NCI-H460 (cell line): ENCODE results near the gene SMPD1. TPM values are rescaled to one million over a fixed set of nuclear protein-coding genes. Genes with fewer than 3 reads are reported as not detected.

ENCODE experiments used
- DNase-seq: peaks from one replicate; pipeline ENCODE4 v3.0.0-alpha.2; 2016; ENCODE audit warnings: low read depth; ENCODE audit errors: extremely low read depth
- polyA plus RNA-seq: library from polyadenylated mRNA; depleted of rRNA; stranded (reverse); fragments of >200 nt; gene quantifications from 2 replicates; pipeline ENCODE4 v1.2.3, GENCODE V29; 2014; cell fraction: nucleus; rRNA removed
- total RNA-seq: library from RNA; depleted of rRNA; stranded (reverse); fragments of >200 nt; shearing (Covaris generic); gene quantifications from 2 replicates; pipeline ENCODE4 v1.2.3, GENCODE V29; 2014; rRNA removed

The SMPD1 gene
- 6.4 and 7.4 TPM in 2 replicates for total RNA-seq
- polyA plus RNA-seq: 7.0 and 16.1 TPM in 2 replicates

DNA sequence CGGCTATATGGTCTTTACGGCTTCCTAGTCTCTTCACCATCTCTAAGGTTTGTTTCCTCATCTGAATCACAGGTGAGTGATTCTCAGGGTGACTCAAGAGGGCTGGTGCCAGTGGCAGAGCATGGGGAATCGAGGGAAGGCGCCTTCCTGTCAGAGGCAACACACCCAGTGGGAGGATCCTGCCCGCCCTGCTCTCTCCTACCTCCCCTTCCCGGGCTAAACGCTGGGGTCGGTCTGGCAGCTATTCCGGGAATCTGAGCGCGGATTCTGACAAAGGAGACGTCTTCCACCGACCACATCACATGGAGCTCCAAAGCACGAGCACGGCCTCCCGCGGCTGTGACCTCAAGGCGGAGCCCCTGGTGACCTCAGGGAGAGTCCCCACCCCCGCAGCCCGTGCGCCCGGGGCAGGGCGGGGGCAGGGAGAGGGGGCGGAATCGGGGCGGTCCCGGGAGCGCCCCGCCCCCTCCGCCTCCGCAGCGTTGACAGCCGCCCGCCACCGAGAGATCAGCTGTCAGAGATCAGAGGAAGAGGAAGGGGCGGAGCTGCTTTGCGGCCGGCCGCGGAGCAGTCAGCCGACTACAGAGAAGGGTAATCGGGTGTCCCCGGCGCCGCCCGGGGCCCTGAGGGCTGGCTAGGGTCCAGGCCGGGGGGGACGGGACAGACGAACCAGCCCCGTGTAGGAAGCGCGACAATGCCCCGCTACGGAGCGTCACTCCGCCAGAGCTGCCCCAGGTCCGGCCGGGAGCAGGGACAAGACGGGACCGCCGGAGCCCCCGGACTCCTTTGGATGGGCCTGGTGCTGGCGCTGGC, at the start of gene SMPD1:
Gene SMPD1, plus strand, starts transcription at position 570 of the 813 bp plus-strand sequence. Its CDS starts 125 bp downstream, at position 695.
- DNase-seq: peak; percentile 65

DNA sequence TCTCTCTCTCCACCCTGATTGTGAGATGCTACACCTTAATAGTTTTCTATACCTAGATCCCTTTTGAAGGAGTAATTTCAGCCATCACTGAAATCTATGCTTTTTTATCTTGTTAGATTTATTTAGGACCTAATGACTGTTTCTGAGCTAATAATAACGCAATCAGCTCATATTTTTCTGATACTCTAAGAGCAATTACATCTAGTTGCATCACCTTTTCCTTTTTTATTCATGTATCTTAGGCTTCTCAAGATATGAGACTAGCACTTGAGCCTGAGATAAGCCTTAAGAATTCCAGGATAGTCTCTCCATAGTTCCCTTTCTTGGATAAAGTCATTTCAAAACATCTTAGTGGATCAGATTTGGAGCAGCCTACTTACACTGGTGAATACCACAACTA, 44.9 kb upstream of the SMPD1 start:
- DNase-seq: no peak

DNA sequence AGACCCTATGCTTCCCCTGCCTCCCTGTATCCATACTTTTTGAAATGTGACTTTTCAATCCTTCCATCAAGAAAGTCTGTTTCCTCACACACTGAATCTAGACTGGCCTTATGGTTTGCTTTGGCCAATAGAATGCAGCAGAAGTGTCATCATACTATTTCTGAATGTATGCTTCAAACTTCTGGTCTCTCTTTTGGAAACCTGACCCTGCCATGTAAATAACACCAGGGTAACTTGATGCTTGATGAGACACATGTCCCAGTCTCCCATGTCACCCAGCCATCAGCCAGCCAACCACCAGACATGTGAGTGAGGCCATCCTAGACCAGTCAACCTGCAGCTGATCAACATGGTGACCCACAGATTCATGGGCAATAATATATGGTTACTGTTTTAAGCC, 40.2 kb upstream of the SMPD1 start:
- DNase-seq: no peak

DNA sequence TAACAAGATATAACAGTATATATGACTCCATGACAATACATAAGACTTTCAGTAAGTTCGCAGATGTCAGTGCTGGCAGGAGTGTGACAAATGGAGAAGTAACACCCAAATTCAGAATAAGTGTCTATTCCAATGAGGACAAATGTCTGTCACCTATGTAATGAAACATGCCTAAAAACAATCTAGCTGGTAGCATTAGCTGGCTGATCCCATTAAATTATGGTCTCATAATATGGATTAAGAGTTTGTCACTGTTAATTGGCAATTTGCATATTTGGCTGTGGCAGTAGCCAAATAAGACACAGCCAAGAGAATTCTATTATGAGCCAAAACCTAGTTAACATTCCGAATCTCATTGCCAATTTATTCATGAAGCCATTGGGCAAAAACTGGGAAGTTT, 39.8 kb upstream of the SMPD1 start:
- no peak for DNase-seq

DNA sequence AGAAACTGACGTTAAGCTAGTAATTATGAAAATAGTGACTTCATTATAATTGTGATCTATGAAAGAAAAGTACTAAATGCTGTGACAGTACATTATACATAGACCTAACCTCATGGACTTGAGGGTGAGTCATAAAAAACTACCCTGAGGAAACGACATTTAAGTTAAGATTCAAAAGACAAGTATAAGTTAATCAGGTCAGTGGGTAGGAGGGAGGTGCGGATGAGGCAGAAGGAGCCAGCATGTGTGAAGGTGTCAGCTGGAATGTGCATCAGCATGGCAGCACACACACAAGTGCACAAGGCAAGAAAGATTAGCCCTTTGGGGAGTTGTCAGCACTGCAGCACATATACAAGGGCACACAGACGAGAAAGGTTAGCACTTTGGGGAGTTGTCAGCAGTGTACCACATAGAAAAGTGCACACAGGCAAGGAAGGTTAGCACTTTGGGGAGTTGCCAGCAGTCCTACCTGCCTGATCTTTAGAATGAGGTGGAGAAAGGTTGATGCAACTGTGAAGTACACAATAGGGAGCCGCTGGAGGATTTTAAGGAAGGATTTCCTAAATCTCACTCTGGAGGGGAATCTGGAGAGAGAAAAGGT, 38.4 kb upstream of the SMPD1 start:
- no peak for DNase-seq

DNA sequence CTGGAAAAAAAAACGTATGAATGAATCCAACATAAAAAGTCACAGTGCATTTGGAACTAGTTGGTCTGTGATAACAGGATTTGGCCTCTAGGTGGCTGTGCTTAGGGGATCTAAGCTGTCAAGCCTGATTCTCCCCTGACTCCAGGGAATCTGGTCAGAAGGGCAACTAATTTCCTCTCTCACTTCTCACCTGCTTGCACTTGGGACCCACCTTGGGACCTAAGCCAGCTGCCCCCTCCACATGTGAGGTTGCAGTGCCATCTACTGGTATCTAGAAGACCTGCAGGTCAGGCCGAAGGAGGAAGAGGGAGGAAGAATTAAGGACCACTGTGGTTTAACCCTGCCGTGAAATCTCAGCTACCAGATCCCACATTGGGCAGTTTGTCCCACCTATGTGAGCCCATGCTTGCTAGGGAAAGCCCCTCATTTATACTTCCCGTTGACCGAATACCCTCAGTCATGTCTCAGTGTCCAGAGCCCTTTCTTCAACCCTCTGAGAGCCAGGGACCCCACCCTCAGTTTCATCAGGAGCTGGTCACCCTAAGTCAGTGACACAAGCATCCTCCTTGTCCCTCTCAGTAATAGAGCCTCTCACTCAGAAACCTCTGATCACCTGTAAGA, 36.8 kb upstream of the SMPD1 start:
- DNase-seq: peak; percentile 30

DNA sequence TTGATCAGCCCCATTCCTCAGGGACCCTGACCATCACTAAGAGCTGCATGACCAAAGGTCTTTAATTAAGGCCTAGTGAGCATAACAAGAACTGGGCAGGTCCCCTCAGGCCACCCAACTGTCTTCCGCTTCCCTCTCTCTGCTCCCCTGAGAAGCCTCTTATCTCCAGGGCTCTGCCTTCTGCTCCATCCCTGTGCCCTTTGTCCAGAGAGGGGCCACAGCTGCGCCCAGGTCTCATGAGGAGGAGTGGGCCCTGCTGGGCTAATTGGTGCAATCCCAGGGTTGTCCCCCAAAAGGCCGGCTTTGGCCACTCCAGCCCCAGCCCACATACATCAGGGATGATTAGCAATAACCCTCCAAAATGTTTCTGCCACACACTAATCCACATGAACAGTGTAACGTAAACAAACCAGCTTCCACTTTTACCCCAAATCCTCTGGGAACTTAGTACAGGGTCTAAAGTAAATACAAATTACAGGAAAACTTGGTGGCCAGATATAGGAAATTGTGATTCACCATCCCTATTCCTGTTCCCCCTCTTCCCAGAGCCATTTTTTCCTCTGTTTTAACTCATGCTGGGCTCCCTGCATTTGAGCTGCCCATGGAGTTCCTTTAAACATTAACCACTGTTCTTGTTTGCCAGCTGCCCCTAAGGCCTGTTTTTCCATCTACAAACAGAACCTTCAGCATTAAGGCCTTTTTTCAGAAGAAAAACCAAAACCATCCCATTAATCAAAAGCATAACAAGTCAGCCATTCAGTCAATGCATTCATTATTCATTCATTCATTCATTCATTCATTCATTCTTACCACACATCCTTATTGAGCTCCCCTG, 35.4 kb upstream of the SMPD1 start:
- DNase-seq: no peak

DNA sequence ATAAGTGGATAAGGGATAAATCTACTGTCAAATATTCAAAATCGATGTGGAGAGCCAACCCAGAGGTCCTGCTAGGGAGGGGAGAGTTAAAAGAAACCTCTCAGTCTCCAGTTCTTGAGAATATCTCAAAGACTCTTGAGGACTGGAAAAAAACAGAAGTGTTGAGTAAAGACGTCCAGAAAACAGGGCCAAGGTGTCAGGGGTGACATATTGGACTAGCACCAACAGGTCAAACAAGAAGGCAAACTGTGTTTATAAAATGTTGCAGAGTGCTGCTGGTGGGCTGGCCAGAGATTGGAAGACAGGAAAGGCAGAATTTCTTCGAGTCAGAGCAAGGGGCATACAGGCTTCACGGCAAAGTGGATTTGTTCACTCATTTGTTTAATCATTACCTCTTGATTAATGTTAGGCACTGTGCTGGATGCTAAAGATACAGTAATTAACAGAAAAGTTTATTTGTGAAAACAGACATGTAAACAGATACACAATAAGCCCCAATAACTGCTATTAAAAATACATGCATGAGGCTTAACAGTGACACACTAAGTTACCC, 33.7 kb upstream of the SMPD1 start:
- no peak for DNase-seq

DNA sequence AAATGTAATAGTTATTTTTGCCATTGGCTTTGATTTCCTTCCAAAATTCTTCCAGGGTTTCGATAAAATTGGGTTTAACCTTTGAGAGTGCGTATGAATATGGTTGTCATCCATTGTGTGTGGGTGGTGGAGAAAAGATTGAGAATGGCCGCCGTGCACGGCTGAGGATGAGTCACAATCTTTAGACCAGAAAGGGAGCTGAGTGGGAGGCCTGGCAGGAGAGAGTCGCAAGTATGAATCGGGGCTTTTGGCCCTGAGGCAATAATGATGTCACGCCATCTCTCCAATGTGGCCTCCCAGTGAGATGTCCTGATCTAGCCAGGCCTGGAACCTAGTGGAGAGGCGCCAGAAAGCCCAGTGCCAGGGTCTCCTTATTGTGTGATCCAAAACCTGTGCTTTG, 33.1 kb upstream of the SMPD1 start:
- DNase-seq: no peak

DNA sequence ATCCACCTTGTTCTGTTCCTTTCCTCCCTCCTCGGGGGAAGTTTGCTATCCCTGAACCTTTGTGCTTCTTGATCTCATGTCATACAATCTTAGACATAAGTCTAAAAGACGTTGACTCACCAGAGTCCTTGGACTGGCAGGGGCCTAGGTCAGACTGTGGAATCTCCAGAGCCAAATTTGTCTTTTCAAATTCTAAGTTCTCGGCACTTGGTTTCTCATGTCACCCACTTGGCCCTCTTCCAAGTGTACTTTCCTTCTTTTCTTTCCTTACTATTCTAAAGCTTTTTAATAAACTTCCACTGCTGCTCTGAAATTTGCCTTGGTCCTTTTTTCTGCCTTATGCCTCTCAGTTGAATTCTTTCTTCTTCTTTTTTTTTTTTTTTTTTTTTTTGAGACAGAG, 30.1 kb upstream of the SMPD1 start:
- no peak for DNase-seq

DNA sequence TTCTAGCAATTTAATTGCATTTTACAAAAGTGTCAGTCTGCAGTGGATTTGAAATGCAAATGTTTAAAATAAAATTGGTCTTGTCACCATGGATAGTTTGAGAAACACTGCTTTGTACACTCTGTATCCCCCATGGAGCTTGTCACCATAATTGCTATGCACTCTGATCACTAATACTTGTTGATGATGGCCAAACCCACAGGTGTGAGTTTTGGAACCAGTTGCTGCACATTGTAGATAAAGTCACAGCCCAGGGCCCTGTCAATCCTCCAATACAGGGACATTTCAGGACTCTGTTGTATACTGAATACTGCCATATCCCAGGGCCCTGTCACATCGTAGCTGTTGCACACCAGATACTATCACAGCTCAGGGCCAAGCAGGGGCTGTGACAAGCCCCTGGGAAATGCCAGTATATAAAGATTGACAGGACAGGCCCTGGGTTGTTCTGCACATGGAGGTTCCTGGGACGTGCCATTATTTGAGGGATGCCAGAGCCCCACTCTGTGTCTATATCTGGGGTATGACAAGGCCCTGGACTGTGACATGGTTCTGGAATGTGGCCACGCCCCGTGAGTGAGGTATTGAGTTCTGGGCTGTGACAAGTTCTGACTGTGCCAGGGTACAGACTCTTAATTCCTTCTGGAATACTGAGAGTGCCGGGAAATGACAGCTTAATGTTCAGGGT, 27.9 kb upstream of the SMPD1 start:
- DNase-seq: no peak

DNA sequence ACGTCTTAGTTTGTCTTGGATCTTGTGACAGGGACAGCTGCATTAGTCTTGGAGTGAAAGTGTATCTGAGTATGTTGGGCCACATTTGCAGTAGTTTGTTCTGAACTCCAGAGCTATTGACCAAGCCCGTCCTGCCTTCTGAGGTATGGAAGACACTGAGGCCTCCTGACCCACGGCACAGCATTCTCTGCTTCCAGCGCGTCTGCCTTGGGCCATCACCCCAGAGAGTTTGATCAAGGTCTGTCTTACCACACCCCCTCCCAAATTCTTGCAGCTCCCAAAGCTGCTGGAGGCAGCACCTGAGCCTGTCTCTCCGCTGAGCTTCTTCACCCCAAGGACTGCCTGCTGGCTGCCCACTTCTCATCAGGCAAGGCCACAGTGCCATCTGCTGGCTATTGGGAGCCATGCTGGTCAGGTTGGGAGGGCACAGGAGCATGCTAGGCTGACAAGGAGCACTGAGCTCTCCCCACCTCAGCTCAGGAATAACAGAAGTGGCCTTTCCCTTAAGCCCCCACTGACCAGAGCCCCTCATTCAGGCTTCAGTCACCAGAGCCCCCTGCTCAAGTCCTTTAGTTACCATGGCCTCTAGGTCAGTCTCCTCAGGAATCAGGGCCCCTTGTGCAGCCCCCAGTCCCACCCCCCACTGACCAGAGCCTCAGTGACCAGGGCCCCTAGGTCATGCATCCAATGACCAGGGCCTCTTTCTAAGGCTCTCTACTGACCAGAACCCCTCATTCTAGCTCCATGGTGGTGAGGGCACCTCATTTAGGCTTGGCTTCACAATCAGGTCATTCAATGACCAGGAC, 27.2 kb upstream of the SMPD1 start:
- peak; percentile 63 for DNase-seq

DNA sequence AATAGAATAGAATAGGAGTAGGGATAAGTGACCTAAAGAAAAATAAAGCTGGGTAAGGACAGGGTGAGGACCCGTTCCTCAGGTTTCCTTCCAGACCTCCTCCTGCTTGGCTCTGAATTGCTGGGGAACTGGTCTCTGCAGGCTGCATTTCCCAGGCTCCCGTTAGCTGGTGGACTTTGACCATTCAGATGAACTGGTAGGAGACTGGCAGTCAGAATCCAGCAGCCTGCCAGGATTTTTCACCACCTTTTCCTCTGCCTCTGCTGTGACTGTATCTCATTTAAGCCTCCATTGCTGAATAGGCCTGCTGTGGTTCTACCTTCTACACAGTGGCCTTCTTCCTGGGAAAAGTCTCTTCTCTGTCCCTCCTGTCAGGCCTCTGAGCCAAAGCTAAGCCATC, 24.6 kb upstream of the SMPD1 start:
- no peak for DNase-seq

DNA sequence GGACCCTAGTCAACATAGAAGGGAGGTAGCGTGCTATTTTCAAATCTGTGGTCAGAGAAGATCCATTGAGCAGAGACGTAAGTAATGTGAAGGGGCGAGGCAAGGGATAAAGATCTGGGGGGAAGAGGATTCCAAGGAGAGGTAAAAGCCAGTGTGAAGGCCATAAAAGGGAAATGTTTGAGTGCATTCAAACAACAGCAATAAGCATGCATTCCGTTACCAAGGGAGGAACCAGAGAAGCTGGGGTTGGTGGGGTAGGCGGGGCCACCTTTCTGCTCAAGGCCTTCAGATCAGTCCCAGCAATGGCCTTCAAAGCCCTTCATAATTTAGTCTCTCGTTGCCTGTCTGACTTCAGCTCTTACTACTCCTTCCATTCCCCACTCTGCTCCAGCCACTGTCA, 18.4 kb upstream of the SMPD1 start:
- DNase-seq: no peak

DNA sequence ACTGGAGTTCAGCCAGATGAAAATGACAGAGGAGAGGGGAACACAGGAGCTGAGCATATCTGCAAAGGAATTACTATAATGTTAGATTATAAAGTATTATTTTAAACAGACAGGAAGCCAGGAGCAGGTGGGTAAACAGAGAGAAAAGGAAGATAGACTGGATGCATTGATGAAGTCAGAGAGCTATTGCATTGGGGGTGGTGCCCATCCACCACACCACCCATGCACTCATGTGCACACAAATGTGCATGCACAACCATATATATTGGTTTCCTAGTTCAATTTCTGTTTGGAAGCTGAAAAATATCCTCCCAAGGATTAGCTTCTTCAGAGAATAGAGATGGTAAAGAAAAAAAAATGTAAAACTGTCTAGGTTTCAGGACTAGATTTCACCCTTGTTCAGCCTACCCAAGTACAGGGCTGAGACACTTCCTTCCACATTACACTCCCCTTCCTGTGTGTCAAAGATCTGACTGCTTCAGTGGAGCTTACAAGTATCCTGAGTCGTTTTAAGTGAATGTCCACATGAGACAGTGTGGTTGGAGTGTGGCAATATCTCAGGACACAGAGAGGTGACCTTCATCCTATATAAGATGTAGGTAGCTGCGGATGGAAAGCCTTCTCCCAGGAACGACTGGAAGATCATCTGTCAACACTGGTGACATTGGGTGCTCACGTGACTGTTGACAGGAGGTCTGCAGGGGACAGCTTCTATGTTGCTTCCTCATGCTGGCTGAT, 12.2 kb upstream of the SMPD1 start:
- DNase-seq: no peak

DNA sequence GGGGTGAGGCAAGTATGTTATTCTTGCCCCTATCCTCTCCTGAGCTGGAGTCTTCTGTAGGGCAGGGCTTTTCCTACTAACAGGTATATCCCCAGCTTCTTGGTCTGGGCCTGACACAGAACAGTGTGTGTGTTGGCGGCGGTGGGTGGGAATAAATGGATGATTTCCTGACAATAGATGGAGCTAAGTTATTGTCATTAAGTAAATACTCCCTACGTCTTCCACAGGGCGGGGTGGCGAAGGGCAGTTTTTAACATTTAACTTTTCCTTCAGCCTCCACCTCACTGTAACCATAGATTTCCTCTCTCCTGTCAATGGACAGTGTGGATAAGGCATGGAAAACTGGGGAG, 11.7 kb upstream of the SMPD1 start:
- DNase-seq: no peak

DNA sequence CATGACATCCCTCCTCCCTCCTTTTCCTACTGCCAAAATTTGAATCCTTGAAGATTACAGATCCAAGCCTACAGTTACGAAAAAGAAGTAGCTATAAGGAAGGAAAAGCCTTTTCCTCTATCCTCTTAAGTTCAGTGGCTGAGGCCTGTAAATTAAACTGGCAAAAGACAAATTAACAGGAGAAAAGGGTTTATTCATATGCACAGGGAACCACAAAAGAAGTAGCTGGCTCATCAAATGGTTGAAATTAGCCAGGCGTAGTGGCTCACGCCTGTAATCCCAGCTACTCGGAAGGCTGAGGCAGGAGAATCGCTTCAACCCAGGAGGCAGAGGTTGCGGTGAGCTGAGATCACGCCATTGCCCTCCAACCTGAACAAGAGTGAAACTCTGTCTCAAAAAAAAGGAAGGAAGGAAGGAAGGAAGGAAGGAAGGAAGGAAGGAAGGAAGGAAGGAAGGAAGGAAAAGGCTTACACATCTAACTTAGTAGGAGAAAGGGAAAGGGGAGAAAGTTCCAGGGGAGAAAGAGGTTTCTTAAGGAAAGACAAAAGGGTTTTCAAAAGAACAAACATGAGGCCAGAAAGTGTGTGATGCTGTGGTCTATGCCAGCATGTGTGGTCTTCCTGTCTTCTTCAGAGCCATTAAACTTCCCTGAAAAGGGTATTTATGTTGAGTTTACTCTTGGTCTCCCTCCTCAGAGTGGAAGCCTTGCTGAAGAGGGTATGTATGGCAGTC, 5.1 kb upstream of the SMPD1 start:
- DNase-seq: no peak
